GM23338 (cell line): ENCODE results near the gene TANC2.

Source experiments
- CTCF ChIP-seq, 2 experiments: fragments of 200-600 bp in 1 of 2; sonication (generic) in 1 of 2; conservative IDR thresholded peaks; 2 replicates each; pipeline versions ENCODE4 v1.5.1 to v1.6.1; 2016 to 2017; ENCODE audit warnings: antibody characterized with exemption in 2 of 2, low read depth in 2 of 2, mild to moderate bottlenecking in 2 of 2, moderate library complexity in 1 of 2
- POLR2AphosphoS5 ChIP-seq: IDR thresholded peaks from 2 replicates; pipeline ENCODE4 v1.6.1; 2016; ENCODE audit warnings: antibody characterized with exemption, low read depth

GRCh38 chr17:62923258-62924150 lies 42.5 kb upstream of the TANC2 start:
- no peak for TF ChIP-seq POLR2AphosphoS5
- no peak for TF ChIP-seq CTCF (conservative IDR thresholded peaks at IDR 0.05; ENCODE audit: low read depth in 2 of 2)
